Activated B cell treated with CpG ODN at 0.5 μM for 24 hours (primary cell): Measurements from ENCODE around the gene PLG. TPM values are rescaled to one million over a fixed set of nuclear protein-coding genes. Genes with fewer than 3 reads are reported as not detected.
"Not testable (repeated sequence)": the region's sequence is repeated elsewhere in the genome, so short reads cannot be mapped to it uniquely, and the experiment has no call there.

Experiments used
- ATAC-seq: fragments of 200-7000 bp; cut with Tn5 transposase; one replicate; pipeline ENCODE4 v1.10.0; 2021; ENCODE audit warnings: low read depth, mild to moderate bottlenecking, moderate library complexity
- CTCF ChIA-PET: fragments of 350-600 bp; sonication (Branson Sonifier 250); formaldehyde crosslinking; loops from one replicate; lab custom pipeline; 2021; ENCODE audit warnings: antibody characterized with exemption; lab: Charles Lee
- POLR2A ChIA-PET: fragments of 350-600 bp; sonication (Branson Sonifier 250); formaldehyde crosslinking; loops from one replicate; lab custom pipeline; 2021; ENCODE audit warnings: antibody characterized with exemption; lab: Charles Lee
- DNase-seq: peaks from one replicate; pipeline ENCODE4 v3.0.0; 2022
- H3K27ac Mint-ChIP-seq: one replicate; pipeline ENCODE4 v1.8.0; 2020; ENCODE audit warnings: mixed read lengths
- H3K27me3 Mint-ChIP-seq: one replicate; pipeline ENCODE4 v1.8.0; 2021; ENCODE audit warnings: mixed read lengths
- H3K36me3 Mint-ChIP-seq: one replicate; pipeline ENCODE4 v1.8.0; 2021; ENCODE audit warnings: low read depth, mixed read lengths
- H3K4me1 Mint-ChIP-seq: one replicate; pipeline ENCODE4 v1.8.0; 2021; ENCODE audit warnings: mixed read lengths
- H3K4me3 Mint-ChIP-seq: one replicate; pipeline ENCODE4 v1.8.0; 2020; ENCODE audit warnings: mild to moderate bottlenecking, mixed read lengths
- H3K9me3 Mint-ChIP-seq: one replicate; pipeline ENCODE4 v1.8.0; 2020; ENCODE audit warnings: mixed read lengths
- CTCF ChIP-seq: fragments of 200-600 bp; IDR thresholded peaks from one replicate; pipeline ENCODE4 v1.8.0; 2022; ENCODE audit warnings: antibody characterized with exemption, mild to moderate bottlenecking
- intact Hi-C: fragments of 100-400 bp; cut with micrococcal nuclease; formaldehyde crosslinking; loops from one replicate; pipeline ENCODE4 v1.15.1; 2024
- total RNA-seq: library from RNA; stranded (reverse); gene quantifications from 2 replicates; pipeline ENCODE4 v1.2.3, GENCODE V29; 2022

The PLG gene
- total RNA-seq, 1 donor from 2014 or later = 0.31 TPM

GRCh38 chr6:160679402-160679769 lies 22.7 kb upstream of the PLG start:
- Mint-ChIP-seq H3K4me1 (no peaks in the 10 kb centered on the region), H3K4me3 (no peak overlapping the region), H3K36me3 (no peaks in the 10 kb centered on the region), H3K27me3 (no peaks in the 10 kb centered on the region), H3K9me3 (peaks cover 2% of the 10 kb centered on the region), H3K27ac (no peak overlapping the region)
- DNase-seq (no peak), ATAC-seq (no peak)
- TF ChIP-seq CTCF = no peak
- POLR2A ChIA-PET = no interaction called here
- intact Hi-C loops = no loop called here
- CTCF ChIA-PET = no interaction called here

- H3K27ac Mint-ChIP-seq, H3K4me1 Mint-ChIP-seq, H3K4me3 Mint-ChIP-seq, intact Hi-C loops, POLR2A ChIA-PET, ATAC-seq, H3K9me3 Mint-ChIP-seq, H3K36me3 Mint-ChIP-seq, DNase-seq, H3K27me3 Mint-ChIP-seq, CTCF ChIA-PET: not testable (repeated sequence)
Measured at GRCh38 chr6:160685101-160685761, 16.8 kb upstream of the PLG start.

GRCh38 chr6:160685762-160686450 lies 16.1 kb upstream of the PLG start:
- POLR2A ChIA-PET = no interaction called here
- no peaks in the 10 kb centered on the region for H3K36me3 Mint-ChIP-seq
- no peaks in the 10 kb centered on the region for H3K9me3 Mint-ChIP-seq
- ATAC-seq (no peak), DNase-seq (no peak)
- H3K27me3 Mint-ChIP-seq = no peaks in the 10 kb centered on the region
- intact Hi-C loops = no loop called here
- CTCF ChIA-PET = no interaction called here
- H3K27ac Mint-ChIP-seq = no peak overlapping the region
- no peak for TF ChIP-seq CTCF
- no peak overlapping the region for H3K4me3 Mint-ChIP-seq
- no peaks in the 10 kb centered on the region for H3K4me1 Mint-ChIP-seq

GRCh38 chr6:160690458-160690857 lies 11.6 kb upstream of the PLG start:
- no peaks in the 10 kb centered on the region for H3K9me3 Mint-ChIP-seq
- TF ChIP-seq CTCF = no peak
- intact Hi-C loops = no loop called here
- H3K27ac Mint-ChIP-seq = no peak overlapping the region
- no peak overlapping the region for H3K4me3 Mint-ChIP-seq
- CTCF ChIA-PET = no interaction called here
- DNase-seq (no peak), ATAC-seq (no peak)
- no peaks in the 10 kb centered on the region for H3K36me3 Mint-ChIP-seq
- H3K4me1 Mint-ChIP-seq = no peaks in the 10 kb centered on the region
- POLR2A ChIA-PET = no interaction called here
- H3K27me3 Mint-ChIP-seq = no peaks in the 10 kb centered on the region

- ChIA-PET CTCF (no interaction called here), POLR2A (no interaction called here)
- H3K27ac Mint-ChIP-seq = no peak overlapping the region
- no peak for ATAC-seq
- no peaks in the 10 kb centered on the region for H3K9me3 Mint-ChIP-seq
- no peak for TF ChIP-seq CTCF
- intact Hi-C loops = no loop called here
- DNase-seq = no peak
- H3K4me3 Mint-ChIP-seq = no peak overlapping the region
- no peaks in the 10 kb centered on the region for H3K4me1 Mint-ChIP-seq
- H3K36me3 Mint-ChIP-seq = no peaks in the 10 kb centered on the region
- H3K27me3 Mint-ChIP-seq = no peaks in the 10 kb centered on the region
Measured at GRCh38 chr6:160691617-160692016, 10.4 kb upstream of the PLG start.
